8988T (cell line): ENCODE results near the gene DIS3L2.
"Not testable (repeated sequence)": the region's sequence is repeated elsewhere in the genome, so short reads cannot be mapped to it uniquely, and the experiment has no call there.

Experiments used
- DNase-seq: peaks from one replicate; pipeline ENCODE4 v3.0.0; 2011

DIS3L2 gene

GRCh38 chr2:232307854-232308253, 346.3 kb downstream of the DIS3L2 start:
- DNase-seq = no peak

GRCh38 chr2:232308986-232309385, 347.5 kb downstream of the DIS3L2 start:
- no peak for DNase-seq

- DNase-seq = no peak
Observed at GRCh38 chr2:232309592-232309991, 348.1 kb downstream of the DIS3L2 start.

- no peak for DNase-seq
Observed at GRCh38 chr2:232310121-232310520, 348.6 kb downstream of the DIS3L2 start.

- no peak for DNase-seq
Observed at GRCh38 chr2:232310696-232311095, 349.2 kb downstream of the DIS3L2 start.

GRCh38 chr2:232313645-232314044, 352.1 kb downstream of the DIS3L2 start:
- not testable (repeated sequence) for DNase-seq

- DNase-seq = no peak
Observed at GRCh38 chr2:232315049-232315922, 353.8 kb downstream of the DIS3L2 start.

GRCh38 chr2:232315923-232316299, 354.4 kb downstream of the DIS3L2 start:
- no peak for DNase-seq

GRCh38 chr2:232316461-232317330, 355.2 kb downstream of the DIS3L2 start:
- DNase-seq = no peak

- no peak for DNase-seq
Observed at GRCh38 chr2:232318169-232318855, 356.8 kb downstream of the DIS3L2 start.

GRCh38 chr2:232319067-232319802, 357.7 kb downstream of the DIS3L2 start:
- DNase-seq = no peak

- DNase-seq = no peak
Observed at GRCh38 chr2:232319803-232320442, 358.4 kb downstream of the DIS3L2 start.

GRCh38 chr2:232320443-232320803, 358.9 kb downstream of the DIS3L2 start:
- DNase-seq = no peak

- no peak for DNase-seq
Observed at GRCh38 chr2:232321156-232321816, 359.8 kb downstream of the DIS3L2 start.

GRCh38 chr2:232321817-232322559, 360.5 kb downstream of the DIS3L2 start:
- no peak for DNase-seq

- no peak for DNase-seq
Observed at GRCh38 chr2:232322560-232323327, 361.2 kb downstream of the DIS3L2 start.

- DNase-seq = no peak
Observed at GRCh38 chr2:232323328-232323650, 361.8 kb downstream of the DIS3L2 start.

- not testable (repeated sequence) for DNase-seq
Observed at GRCh38 chr2:232323967-232324366, 362.5 kb downstream of the DIS3L2 start.

- DNase-seq = no peak
Observed at GRCh38 chr2:232324778-232325177, 363.3 kb downstream of the DIS3L2 start.
